Esophagus muscularis mucosa (tissue), 4 donors: ENCODE measurements around the gene DOCK10. TPM values are rescaled to one million over a fixed set of nuclear protein-coding genes. Genes with fewer than 3 reads are reported as not detected.

Source experiments
- DNase-seq: peaks from one replicate; pipeline ENCODE4 v3.0.0-alpha.2; 2017; ENCODE audit errors: extremely low spot score
- H3K27ac ChIP-seq, 4 donors: fragments of 200-600 bp; sonication (generic); replicated peaks in 1 of 4; 1 replicate in 3 of 4; 2 replicates in 1 of 4; pipeline ENCODE4 v1.5.1; 2016 to 2019; ENCODE audit warnings: mild to moderate bottlenecking in 1 of 4
- H3K27me3 ChIP-seq, 4 donors: fragments of 200-600 bp; sonication (generic); one replicate each; pipeline versions ENCODE4 v1.5.1 to v1.6.0; 2016 to 2019
- H3K36me3 ChIP-seq, 4 donors: fragments of 200-600 bp; sonication (generic); one replicate each; pipeline ENCODE4 v1.5.1; 2016 to 2019
- H3K4me1 ChIP-seq, 4 donors: fragments of 200-600 bp; sonication (generic); one replicate each; pipeline ENCODE4 v1.5.1; 2016 to 2019
- H3K4me3 ChIP-seq, 4 donors: fragments of 200-600 bp; sonication (generic); 1 replicate in 2 of 4; 2 replicates in 2 of 4; pipeline ENCODE4 v1.5.1; 2016 to 2019; ENCODE audit warnings: mild to moderate bottlenecking in 4 of 4, moderate library complexity in 1 of 4
- H3K9me3 ChIP-seq, 4 donors: fragments of 200-600 bp; sonication (generic); 1 replicate in 3 of 4; 2 replicates in 1 of 4; pipeline ENCODE4 v1.5.1; 2016 to 2019
- CTCF ChIP-seq, 3 experiments: fragments of 200-600 bp in 2 of 3; fragments of 450-650 bp in 1 of 3; sonication (generic) in 2 of 3; IDR thresholded peaks; one replicate each; pipeline ENCODE4 v1.5.1; 2017 to 2019; ENCODE audit warnings: antibody characterized with exemption in 3 of 3, mild to moderate bottlenecking in 2 of 3, moderate library complexity in 1 of 3
- EP300 ChIP-seq: sonication (generic); formaldehyde crosslinking; IDR thresholded peaks from one replicate; pipeline ENCODE4 v1.6.1; 2017; ENCODE audit warnings: antibody characterized with exemption
- POLR2A ChIP-seq: fragments of 450-650 bp; IDR thresholded peaks from one replicate; pipeline ENCODE4 v1.6.1; 2017; ENCODE audit warnings: antibody characterized with exemption, moderate library complexity, mild to moderate bottlenecking, low read depth
- POLR2AphosphoS5 ChIP-seq, 2 donors: sonication (generic); formaldehyde crosslinking; IDR thresholded peaks; one replicate each; pipeline ENCODE4 v1.6.1; 2017; ENCODE audit warnings: antibody characterized with exemption in 2 of 2
- WGBS: methylation state at CpG from one replicate; pipeline ENCODE4 v1.1.5; 2018; 5-methylcytosine and 5-hydroxymethylcytosine counted together
- intact Hi-C: fragments of 100-400 bp; cut with DNase I; formaldehyde crosslinking; loops from one replicate; pipeline ENCODE4 v1.15.1; 2023
- total RNA-seq, 4 donors: library from RNA; depleted of rRNA; stranded (reverse); fragments of >200 nt; gene quantifications; one replicate each; pipeline versions ENCODE4 v1.1.0 to v1.2.1, GENCODE V29; 2016

Gene DOCK10
- total RNA-seq, 4 donors from 2014 or later, result 1.9 to 11.6 (median 6.3) TPM

- DNase-seq, result no peak
- WGBS, result 74% methylated on average over 7 of the region's 7 CpGs
- Histone ChIP-seq H3K9me3 (no peaks in the 10 kb centered on the region), H3K27ac (no peak overlapping the region), H3K4me3 (no peak overlapping the region), H3K36me3 (peaks cover 0 to 3% (median 0%) of the 10 kb centered on the region in 4 donors), H3K27me3 (no peaks in the 10 kb centered on the region), H3K4me1 (no peaks in the 10 kb centered on the region)
- no peak for TF ChIP-seq POLR2A
- intact Hi-C loops, result no loop called here
Measured at GRCh38 chr2:224820283-224820991, 221.8 kb downstream of the DOCK10 start.

- intact Hi-C loops, result no loop called here
- H3K4me1 ChIP-seq, result no peaks in the 10 kb centered on the region
- H3K36me3 ChIP-seq, result peaks cover 0 to 3% (median 0%) of the 10 kb centered on the region in 4 donors
- no peak for TF ChIP-seq POLR2AphosphoS5 (IDR thresholded peaks at IDR 0.05)
- TF ChIP-seq POLR2A, result no peak
- TF ChIP-seq EP300, result no peak
- TF ChIP-seq CTCF (IDR thresholded peaks at IDR 0.05), result no peak
- no peaks in the 10 kb centered on the region for H3K9me3 ChIP-seq
- WGBS, result 76% methylated on average over 2 of the region's 2 CpGs
- no peaks in the 10 kb centered on the region for H3K27me3 ChIP-seq
- no peak overlapping the region for H3K27ac ChIP-seq
- no peak overlapping the region for H3K4me3 ChIP-seq
- DNase-seq, result no peak
Measured at GRCh38 chr2:224819075-224819474, 223.2 kb downstream of the DOCK10 start.

DNA sequence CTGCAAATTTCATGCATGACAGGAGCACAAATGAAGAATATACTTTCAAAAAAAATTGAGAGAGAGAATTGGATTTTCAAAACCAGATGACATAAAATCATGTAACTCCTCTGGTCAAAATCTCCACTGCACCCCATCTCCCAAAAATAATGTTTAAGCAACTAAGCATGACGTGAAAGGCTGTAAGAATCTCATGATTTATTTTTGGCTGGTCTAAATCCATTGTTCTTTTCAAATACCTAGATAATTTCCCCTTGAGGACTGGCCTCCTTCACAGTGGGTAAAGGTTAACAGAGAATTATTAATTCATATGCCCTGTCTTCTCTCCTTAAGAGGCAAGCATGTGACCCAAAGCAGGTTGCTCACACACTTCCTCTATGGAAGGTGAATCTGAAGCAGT lies 224.6 kb downstream of the DOCK10 start:
- 86% methylated on average over 1 of the region's 1 CpG for WGBS

GRCh38 chr2:224816816-224817215 lies 225.5 kb downstream of the DOCK10 start:
- H3K4me3 ChIP-seq, result no peak overlapping the region
- intact Hi-C loops, result no loop called here
- H3K36me3 ChIP-seq, result no peaks in the 10 kb centered on the region
- no peaks in the 10 kb centered on the region for H3K4me1 ChIP-seq
- TF ChIP-seq EP300 (no peak), CTCF (IDR thresholded peaks at IDR 0.05) (no peak), POLR2AphosphoS5 (IDR thresholded peaks at IDR 0.05) (no peak), POLR2A (no peak)
- WGBS, result 93% methylated on average over 4 of the region's 4 CpGs
- H3K27me3 ChIP-seq, result no peaks in the 10 kb centered on the region
- DNase-seq, result no peak
- no peak overlapping the region for H3K27ac ChIP-seq
- no peaks in the 10 kb centered on the region for H3K9me3 ChIP-seq

More for the DNA sequence above, 224.6 kb downstream of the DOCK10 start:
- no peak for DNase-seq
- H3K27ac ChIP-seq, result no peak overlapping the region
- intact Hi-C loops, result no loop called here
- H3K4me3 ChIP-seq, result no peak overlapping the region
- no peaks in the 10 kb centered on the region for H3K27me3 ChIP-seq
- H3K36me3 ChIP-seq, result no peaks in the 10 kb centered on the region
- no peaks in the 10 kb centered on the region for H3K9me3 ChIP-seq
- TF ChIP-seq POLR2AphosphoS5 (IDR thresholded peaks at IDR 0.05), result no peak
- no peaks in the 10 kb centered on the region for H3K4me1 ChIP-seq

GRCh38 chr2:224813578-224813977 lies 228.7 kb downstream of the DOCK10 start:
- Histone ChIP-seq H3K27ac (no peak overlapping the region), H3K4me3 (no peak overlapping the region), H3K9me3 (no peaks in the 10 kb centered on the region), H3K4me1 (no peaks in the 10 kb centered on the region), H3K36me3 (no peaks in the 10 kb centered on the region), H3K27me3 (no peaks in the 10 kb centered on the region)
- intact Hi-C loops, result no loop called here
- WGBS, result 67% methylated on average over 1 of the region's 1 CpG
- no peak for DNase-seq
- TF ChIP-seq EP300 (no peak), POLR2A (no peak), POLR2AphosphoS5 (IDR thresholded peaks at IDR 0.05) (no peak), CTCF (IDR thresholded peaks at IDR 0.05) (no peak)
